Esophagus squamous epithelium (tissue), 4 donors: ENCODE results near the gene SERPINA6.

ENCODE experiments used
- CTCF ChIP-seq, 6 experiments: fragments of 450-650 bp in 4 of 6; fragments of 200-600 bp in 2 of 6; sonication (generic) in 2 of 6; IDR thresholded peaks; one replicate each; pipeline ENCODE4 v1.5.1; 2016 to 2019; ENCODE audit warnings: antibody characterized with exemption in 6 of 6, mild to moderate bottlenecking in 4 of 6, moderate library complexity in 4 of 6
- POLR2A ChIP-seq, 4 donors: fragments of 450-650 bp; IDR thresholded peaks; one replicate each; pipeline ENCODE4 v1.6.1; 2017; ENCODE audit warnings: antibody characterized with exemption in 4 of 4, mild to moderate bottlenecking in 4 of 4, moderate library complexity in 3 of 4

GRCh38 chr14:94306047-94306978, 16.8 kb downstream of the SERPINA6 start:
- TF ChIP-seq CTCF (IDR thresholded peaks at IDR 0.05) = no peak
- TF ChIP-seq POLR2A (IDR thresholded peaks at IDR 0.05) = no peak
